ENCODE results near the gene SLC39A11.
"Not testable (repeated sequence)": the region's sequence is repeated elsewhere in the genome, so short reads cannot be mapped to it uniquely, and the experiment has no call there.

The SLC39A11 gene

GRCh38 chr17:73072219-73072962 lies 20.1 kb downstream of the SLC39A11 start:
- peak in 4 of 56 donors; percentile 16 to 41 (median 30) for DNase-seq

- DNase-seq: no peak
Observed at GRCh38 chr17:73071066-73071999, 21.2 kb downstream of the SLC39A11 start.

- peak in 7 of 56 donors; percentile 6 to 36 (median 17) for DNase-seq
Observed at GRCh38 chr17:73069841-73070240, 22.6 kb downstream of the SLC39A11 start.

GRCh38 chr17:73069164-73069770 lies 23.2 kb downstream of the SLC39A11 start:
- DNase-seq: no peak

- peak in 13 of 56 donors; percentile 8 to 65 (median 28) for DNase-seq
Observed at GRCh38 chr17:73068322-73069153, 23.9 kb downstream of the SLC39A11 start.

- DNase-seq: not testable (repeated sequence)
Observed at GRCh38 chr17:73067699-73068098, 24.8 kb downstream of the SLC39A11 start.

GRCh38 chr17:73067075-73067474 lies 25.4 kb downstream of the SLC39A11 start:
- no peak for DNase-seq

GRCh38 chr17:73066148-73066884 lies 26.2 kb downstream of the SLC39A11 start:
- DNase-seq: no peak

- no peak for DNase-seq
Observed at GRCh38 chr17:73065376-73065775, 27.1 kb downstream of the SLC39A11 start.

GRCh38 chr17:73064084-73064938 lies 28.2 kb downstream of the SLC39A11 start:
- peak in 20 of 56 donors; percentile 2 to 58 (median 24) for DNase-seq

- no peak for DNase-seq
Observed at GRCh38 chr17:73062726-73063125, 29.8 kb downstream of the SLC39A11 start.

GRCh38 chr17:73061161-73061560 lies 31.3 kb downstream of the SLC39A11 start:
- no peak for DNase-seq

GRCh38 chr17:73060721-73061120 lies 31.8 kb downstream of the SLC39A11 start:
- DNase-seq: no peak

- DNase-seq: not testable (repeated sequence)
Observed at GRCh38 chr17:73059713-73060112, 32.8 kb downstream of the SLC39A11 start.

- DNase-seq: no peak
Observed at GRCh38 chr17:73058022-73058421, 34.5 kb downstream of the SLC39A11 start.

GRCh38 chr17:73057196-73057595 lies 35.3 kb downstream of the SLC39A11 start:
- DNase-seq: no peak

GRCh38 chr17:73052923-73053322 lies 39.6 kb downstream of the SLC39A11 start:
- DNase-seq: no peak

GRCh38 chr17:73050797-73051196 lies 41.7 kb downstream of the SLC39A11 start:
- no peak for DNase-seq

- DNase-seq: no peak
Observed at GRCh38 chr17:73048170-73048569, 44.3 kb downstream of the SLC39A11 start.
